ENCODE data around the gene CLASRP.
A peak's percentile ranks its signal among the peaks of the same experiment; 100 is the strongest.

CLASRP gene

GRCh38 chr19:45079911-45080370 lies 41.1 kb downstream of the CLASRP start:
- in situ Hi-C loops (cut with HindIII; ENCODE audit: low sequenced_read_pairs): no loop called here
- DNase-seq (ENCODE audit: low read depth): no peak
- peak overlapping the region; percentile 99 for H3K4me3 ChIP-seq (ENCODE audit: low read depth, low read length)
- TF ChIP-seq, protein P1, sequence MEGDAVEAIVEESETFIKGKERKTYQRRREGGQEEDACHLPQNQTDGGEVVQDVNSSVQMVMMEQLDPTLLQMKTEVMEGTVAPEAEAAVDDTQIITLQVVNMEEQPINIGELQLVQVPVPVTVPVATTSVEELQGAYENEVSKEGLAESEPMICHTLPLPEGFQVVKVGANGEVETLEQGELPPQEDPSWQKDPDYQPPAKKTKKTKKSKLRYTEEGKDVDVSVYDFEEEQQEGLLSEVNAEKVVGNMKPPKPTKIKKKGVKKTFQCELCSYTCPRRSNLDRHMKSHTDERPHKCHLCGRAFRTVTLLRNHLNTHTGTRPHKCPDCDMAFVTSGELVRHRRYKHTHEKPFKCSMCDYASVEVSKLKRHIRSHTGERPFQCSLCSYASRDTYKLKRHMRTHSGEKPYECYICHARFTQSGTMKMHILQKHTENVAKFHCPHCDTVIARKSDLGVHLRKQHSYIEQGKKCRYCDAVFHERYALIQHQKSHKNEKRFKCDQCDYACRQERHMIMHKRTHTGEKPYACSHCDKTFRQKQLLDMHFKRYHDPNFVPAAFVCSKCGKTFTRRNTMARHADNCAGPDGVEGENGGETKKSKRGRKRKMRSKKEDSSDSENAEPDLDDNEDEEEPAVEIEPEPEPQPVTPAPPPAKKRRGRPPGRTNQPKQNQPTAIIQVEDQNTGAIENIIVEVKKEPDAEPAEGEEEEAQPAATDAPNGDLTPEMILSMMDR (IDR thresholded peaks at IDR 0.05; ENCODE audit: low read depth, low read length, missing control alignments): no peak

- in situ Hi-C loops (cut with HindIII; ENCODE audit: low sequenced_read_pairs): no loop called here
- TF ChIP-seq, protein P1 (IDR thresholded peaks at IDR 0.05; ENCODE audit: low read depth, low read length, missing control alignments): no peak
- DNase-seq (ENCODE audit: low read depth): no peak
- no peak overlapping the region for H3K4me3 ChIP-seq (ENCODE audit: low read depth, low read length)
These were observed 43.3 kb downstream of the CLASRP start for GRCh38 chr19:45082170-45082569.

- no peak for DNase-seq (ENCODE audit: low read depth)
- TF ChIP-seq, protein P1 (IDR thresholded peaks at IDR 0.05; ENCODE audit: low read depth, low read length, missing control alignments): no peak
- in situ Hi-C loops (cut with HindIII; ENCODE audit: low sequenced_read_pairs): no loop called here
- H3K4me3 ChIP-seq (ENCODE audit: low read depth, low read length): no peak overlapping the region
These were observed 47.6 kb downstream of the CLASRP start for GRCh38 chr19:45086480-45086879.

GRCh38 chr19:45087531-45087930 lies 48.7 kb downstream of the CLASRP start:
- TF ChIP-seq, protein P1 (IDR thresholded peaks at IDR 0.05; ENCODE audit: low read depth, low read length, missing control alignments): no peak
- no peak for DNase-seq (ENCODE audit: low read depth)
- H3K4me3 ChIP-seq (ENCODE audit: low read depth, low read length): no peak overlapping the region
- in situ Hi-C loops (cut with HindIII; ENCODE audit: low sequenced_read_pairs): no loop called here

- in situ Hi-C loops (cut with HindIII; ENCODE audit: low sequenced_read_pairs): no loop called here
- H3K4me3 ChIP-seq (ENCODE audit: low read depth, low read length): no peak overlapping the region
- DNase-seq (ENCODE audit: low read depth): no peak
- TF ChIP-seq, protein P1 (IDR thresholded peaks at IDR 0.05; ENCODE audit: low read depth, low read length, missing control alignments): no peak
These were observed 51.2 kb downstream of the CLASRP start for GRCh38 chr19:45090034-45090433.

- DNase-seq (ENCODE audit: low read depth): no peak
- TF ChIP-seq, protein P1 (IDR thresholded peaks at IDR 0.05; ENCODE audit: low read depth, low read length, missing control alignments): no peak
- peak overlapping the region; percentile 99 for H3K4me3 ChIP-seq (ENCODE audit: low read depth, low read length)
- in situ Hi-C loops (cut with HindIII; ENCODE audit: low sequenced_read_pairs): no loop called here
These were observed 51.8 kb downstream of the CLASRP start for GRCh38 chr19:45090606-45091005.
